Measurements from ENCODE around the gene LRP6.

LRP6 gene

GRCh38 chr12:12072064-12072760 is 194.6 kb downstream of the LRP6 start:
- no peak for DNase-seq (ENCODE audit: low read depth in 2 of 2)

GRCh38 chr12:12070674-12071656 is 195.9 kb downstream of the LRP6 start, which contains the start of gene BCL2L14:
Gene BCL2L14 (plus strand): TSS chr12:12070939. CDS start chr12:12079306, 8,367 bp downstream.
- no peak for DNase-seq (ENCODE audit: low read depth in 2 of 2)

GRCh38 chr12:12069821-12070548 is 196.9 kb downstream of the LRP6 start:
- DNase-seq (ENCODE audit: low read depth in 2 of 2): no peak

GRCh38 chr12:12068751-12069150 is 198.1 kb downstream of the LRP6 start:
- no peak for DNase-seq (ENCODE audit: low read depth in 2 of 2)
